GM04504 (cell line): ENCODE measurements around the gene ZNF230.

Experiments
- DNase-seq: peaks from one replicate; pipeline ENCODE4 v3.0.0-alpha.2; 2012; ENCODE audit warnings: low read depth

The ZNF230 gene

DNA sequence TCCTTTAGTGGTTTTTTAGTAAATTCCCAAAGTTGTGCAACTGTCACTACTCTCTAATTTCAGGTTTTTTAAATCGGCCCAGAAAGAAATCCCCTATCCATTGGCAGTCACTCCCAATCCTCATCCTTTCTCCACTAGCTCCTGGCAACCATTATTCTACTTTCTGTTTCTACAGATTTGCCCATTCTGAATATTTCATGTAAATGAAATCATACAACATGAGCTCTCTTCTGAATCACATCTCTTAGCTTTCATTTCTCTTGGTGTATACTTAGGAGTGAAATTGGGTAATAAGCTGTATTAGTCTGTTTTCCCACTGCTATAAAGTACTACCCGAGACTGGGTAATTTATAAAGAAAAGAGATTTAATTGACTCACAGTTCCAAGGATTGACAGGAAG, 39.4 kb downstream of the ZNF230 start:
- no peak for DNase-seq

DNA sequence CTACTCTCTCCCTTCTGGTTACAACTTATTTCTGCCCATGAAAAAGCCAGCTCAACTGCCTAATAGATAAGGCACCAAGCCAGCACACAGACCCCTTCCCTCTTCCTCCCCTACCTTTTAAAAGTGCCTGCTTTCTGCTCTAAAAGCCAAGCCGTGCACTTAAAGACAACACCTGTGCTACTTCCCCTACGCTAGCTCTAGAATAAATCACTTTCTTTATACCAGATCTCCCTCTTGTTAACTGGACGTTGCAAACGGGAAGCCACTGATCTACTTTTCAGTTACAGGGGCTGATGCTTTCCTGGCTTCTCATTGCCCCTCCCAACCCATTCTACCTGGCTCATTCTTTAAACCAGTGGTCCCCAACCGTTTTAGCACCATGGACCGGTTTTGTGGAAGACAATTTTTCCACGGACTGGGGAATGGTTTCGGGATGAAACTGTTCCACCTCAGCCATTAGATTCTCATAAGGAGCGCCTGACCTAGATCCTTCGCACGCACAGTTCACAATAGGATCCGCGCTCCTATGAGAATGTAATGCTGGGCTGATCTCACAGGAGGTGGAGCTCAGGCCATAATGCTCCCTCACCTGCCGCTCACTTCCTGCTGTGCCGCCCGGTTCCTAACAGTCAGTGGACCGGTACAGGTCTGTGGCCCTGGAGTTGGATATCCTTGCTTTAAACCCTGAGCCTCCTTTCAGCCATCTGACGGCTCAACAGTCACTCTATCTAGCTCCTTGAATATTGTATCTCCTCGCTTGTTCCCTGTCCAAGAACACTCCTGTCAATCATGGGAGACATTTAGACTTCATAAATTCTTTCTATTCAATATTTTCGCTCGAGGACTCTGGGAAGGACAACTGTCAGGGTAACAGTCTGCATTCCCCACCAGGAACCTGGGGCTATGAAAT, 48.2 kb downstream of the ZNF230 start:
- no peak for DNase-seq

DNA sequence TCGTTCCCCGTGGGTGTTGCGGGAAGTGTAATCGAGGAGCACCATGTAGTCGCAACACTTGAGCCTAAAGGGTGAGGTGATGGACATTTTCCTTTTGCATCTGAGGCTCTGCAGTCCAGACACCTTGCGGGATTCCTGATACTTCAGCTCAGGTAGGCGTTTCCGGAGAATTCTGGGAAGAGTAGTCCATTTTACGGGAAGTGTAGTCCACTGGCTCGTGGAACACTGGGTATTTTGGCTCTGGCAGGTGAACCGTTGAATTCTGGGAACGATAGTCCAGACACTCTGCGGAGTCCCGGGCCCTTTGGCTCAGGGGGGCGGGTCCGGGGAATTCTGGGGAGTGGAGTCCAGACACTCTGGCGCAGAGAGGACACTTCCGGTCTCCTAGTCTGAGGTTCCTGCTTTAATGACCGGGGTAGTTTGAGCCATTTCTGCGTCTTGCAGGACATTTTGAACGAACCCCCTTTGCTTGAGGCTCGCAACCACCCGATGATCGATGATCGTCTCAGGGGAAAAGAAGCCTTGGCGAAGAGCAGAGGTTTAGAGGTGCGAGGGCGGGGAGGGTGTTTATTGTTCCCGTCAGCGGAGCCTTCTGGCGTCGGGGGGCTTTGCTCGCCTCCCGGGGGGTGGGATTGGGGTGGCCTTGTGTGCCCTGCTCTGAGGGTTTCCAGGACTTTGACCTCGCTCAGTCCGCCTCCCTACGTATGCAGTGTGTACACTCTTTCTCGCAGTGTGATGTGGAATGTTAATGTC, 49.1 kb downstream of the ZNF230 start, which contains the start of gene ZNF223:
Gene ZNF223, plus strand, starts transcription at position 387 of the 753 bp plus-strand sequence. CDS start 3,141 bp downstream, outside the sequence.
- DNase-seq = peak; percentile 88

DNA sequence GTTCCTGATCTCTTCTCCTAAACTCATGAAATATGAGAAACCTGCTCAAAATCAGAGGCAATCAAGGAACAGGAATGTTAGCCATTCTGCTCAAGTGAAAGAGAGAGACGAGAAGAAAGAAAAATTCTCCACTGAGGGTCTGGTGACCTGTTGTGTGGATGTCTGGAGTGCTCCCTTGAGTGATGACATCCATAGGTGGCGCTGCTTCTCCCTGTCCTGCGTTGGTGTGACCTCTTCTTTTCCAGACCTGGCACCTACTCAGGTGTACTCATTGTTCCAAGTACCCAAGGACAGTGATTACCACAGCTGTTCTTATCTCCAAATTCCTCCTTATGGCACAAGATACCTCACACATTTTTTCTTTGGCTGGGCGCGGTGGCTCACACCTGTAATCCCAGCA, 53.1 kb downstream of the ZNF230 start:
- no peak for DNase-seq

DNA sequence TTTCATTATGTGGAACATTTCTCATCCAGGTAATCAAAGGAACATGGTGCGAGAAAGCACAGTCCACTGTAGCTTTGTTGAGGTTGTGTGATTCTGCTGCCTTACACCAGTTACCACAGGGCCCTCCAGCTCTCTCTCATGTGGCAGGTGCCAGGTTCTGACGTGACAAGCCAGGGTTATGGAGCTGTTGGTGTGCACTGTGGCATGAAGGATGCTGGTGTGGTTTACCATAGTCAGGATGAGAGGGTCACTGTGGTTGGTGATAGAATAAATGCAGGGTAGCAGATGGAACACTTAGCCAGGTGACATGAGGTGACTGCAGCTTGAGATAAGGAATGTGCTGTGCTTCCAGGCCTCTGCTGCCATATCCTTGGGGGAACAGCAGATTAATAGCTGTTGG, 56.5 kb downstream of the ZNF230 start:
- no peak for DNase-seq

DNA sequence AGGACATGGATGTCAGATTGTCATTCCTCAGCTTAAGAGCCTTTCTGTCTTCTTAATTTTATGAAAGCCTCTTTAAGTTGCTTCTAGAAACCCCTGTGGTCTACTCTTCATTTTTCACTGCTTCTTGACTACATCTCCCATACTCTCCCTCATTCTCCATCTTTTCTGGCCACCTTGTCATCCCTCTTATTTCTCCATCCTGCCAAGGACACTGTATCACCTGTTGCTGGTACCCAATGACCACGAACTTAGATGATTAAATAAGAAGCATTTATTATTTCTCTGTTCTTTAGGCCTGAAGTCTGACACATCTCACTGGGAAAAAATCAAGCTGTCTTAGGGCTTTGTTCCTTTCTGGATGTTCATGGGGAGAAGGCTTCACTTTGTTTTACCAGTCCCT, 58.3 kb downstream of the ZNF230 start:
- DNase-seq = no peak
